Dendritic cell treated with granulocyte-macrophage colony-stimulating factor and Interleukin-4, amounts not matched to agents 40 ng/mL and 50 ng/mL, for 4 days (primary cell): ENCODE results near the gene CLN5.

ENCODE experiments used
- H3K27ac Mint-ChIP-seq: one replicate; pipeline ENCODE4 v1.8.0; 2022; ENCODE audit warnings: mild to moderate bottlenecking, mixed read lengths
- H3K27me3 Mint-ChIP-seq: one replicate; pipeline ENCODE4 v1.8.0; 2022; ENCODE audit warnings: mild to moderate bottlenecking, mixed read lengths
- H3K36me3 Mint-ChIP-seq: one replicate; pipeline ENCODE4 v1.8.0; 2022; ENCODE audit warnings: low read depth, mixed read lengths
- H3K4me1 Mint-ChIP-seq: one replicate; pipeline ENCODE4 v1.8.0; 2022; ENCODE audit warnings: low read depth, mixed read lengths
- H3K4me3 Mint-ChIP-seq: one replicate; pipeline ENCODE4 v1.8.0; 2022; ENCODE audit warnings: mild to moderate bottlenecking, moderate library complexity, mixed read lengths
- H3K9me3 Mint-ChIP-seq: one replicate; pipeline ENCODE4 v1.8.0; 2022; ENCODE audit warnings: mixed read lengths
- intact Hi-C: fragments of 100-400 bp; cut with micrococcal nuclease; formaldehyde crosslinking; loops from one replicate; pipeline ENCODE4 v1.15.0; 2022

Gene CLN5

GRCh38 chr13:77036279-77036678, 44.4 kb downstream of the CLN5 start:
- Mint-ChIP-seq H3K27ac (no peak overlapping the region), H3K36me3 (no peaks in the 10 kb centered on the region), H3K4me1 (peaks cover 5% of the 10 kb centered on the region), H3K27me3 (no peaks in the 10 kb centered on the region), H3K4me3 (no peak overlapping the region), H3K9me3 (peaks cover 17% of the 10 kb centered on the region)
- intact Hi-C loops, result no loop called here

GRCh38 chr13:77038907-77039480, 47.1 kb downstream of the CLN5 start:
- Mint-ChIP-seq H3K27ac (no peak overlapping the region), H3K9me3 (peaks cover 11% of the 10 kb centered on the region), H3K4me3 (no peak overlapping the region), H3K4me1 (peaks cover 7% of the 10 kb centered on the region), H3K27me3 (no peaks in the 10 kb centered on the region), H3K36me3 (peaks cover 12% of the 10 kb centered on the region)
- intact Hi-C loops, result no loop called here

GRCh38 chr13:77040076-77040475, 48.2 kb downstream of the CLN5 start:
- Mint-ChIP-seq H3K9me3 (peaks cover 11% of the 10 kb centered on the region), H3K36me3 (peaks cover 12% of the 10 kb centered on the region), H3K27me3 (no peaks in the 10 kb centered on the region), H3K27ac (no peak overlapping the region), H3K4me3 (no peak overlapping the region), H3K4me1 (peaks cover 7% of the 10 kb centered on the region)
- intact Hi-C loops, result no loop called here

GRCh38 chr13:77040835-77041234, 49.0 kb downstream of the CLN5 start:
- H3K36me3 Mint-ChIP-seq, result peaks cover 12% of the 10 kb centered on the region
- peaks cover 7% of the 10 kb centered on the region for H3K4me1 Mint-ChIP-seq
- H3K9me3 Mint-ChIP-seq, result peaks cover 11% of the 10 kb centered on the region
- no peaks in the 10 kb centered on the region for H3K27me3 Mint-ChIP-seq
- no peak overlapping the region for H3K4me3 Mint-ChIP-seq
- intact Hi-C loops, result no loop called here
- no peak overlapping the region for H3K27ac Mint-ChIP-seq

- Mint-ChIP-seq H3K9me3 (peaks cover 3% of the 10 kb centered on the region), H3K27ac (no peak overlapping the region), H3K36me3 (peaks cover 27% of the 10 kb centered on the region), H3K4me1 (peaks cover 11% of the 10 kb centered on the region), H3K27me3 (no peaks in the 10 kb centered on the region), H3K4me3 (no peak overlapping the region)
- intact Hi-C loops, result no loop called here
Observed at GRCh38 chr13:77042566-77043177, 50.8 kb downstream of the CLN5 start.

- Mint-ChIP-seq H3K27me3 (no peaks in the 10 kb centered on the region), H3K4me3 (no peak overlapping the region), H3K4me1 (peaks cover 36% of the 10 kb centered on the region), H3K36me3 (peaks cover 56% of the 10 kb centered on the region), H3K9me3 (no peaks in the 10 kb centered on the region), H3K27ac (peak overlapping the region; percentile 4)
- intact Hi-C loops, result no loop called here
Observed at GRCh38 chr13:77047649-77048343, 55.9 kb downstream of the CLN5 start.

GRCh38 chr13:77048681-77049080, 56.8 kb downstream of the CLN5 start:
- Mint-ChIP-seq H3K27ac (peak overlapping the region; percentile 77), H3K36me3 (peaks cover 51% of the 10 kb centered on the region), H3K4me3 (peak overlapping the region; percentile 17), H3K27me3 (no peaks in the 10 kb centered on the region), H3K4me1 (peaks cover 32% of the 10 kb centered on the region), H3K9me3 (no peaks in the 10 kb centered on the region)
- intact Hi-C loops, result no loop called here

GRCh38 chr13:77053192-77053591, 61.3 kb downstream of the CLN5 start:
- H3K4me1 Mint-ChIP-seq, result peaks cover 23% of the 10 kb centered on the region
- no peaks in the 10 kb centered on the region for H3K9me3 Mint-ChIP-seq
- no peaks in the 10 kb centered on the region for H3K27me3 Mint-ChIP-seq
- intact Hi-C loops, result no loop called here
- no peak overlapping the region for H3K27ac Mint-ChIP-seq
- peaks cover 71% of the 10 kb centered on the region for H3K36me3 Mint-ChIP-seq
- H3K4me3 Mint-ChIP-seq, result no peak overlapping the region
